ENCODE measurements around the gene IRS1.
A peak's percentile ranks its signal among the peaks of the same experiment; 100 is the strongest.
"Not testable (repeated sequence)": the region's sequence is repeated elsewhere in the genome, so short reads cannot be mapped to it uniquely, and the experiment has no call there.

The IRS1 gene

DNA sequence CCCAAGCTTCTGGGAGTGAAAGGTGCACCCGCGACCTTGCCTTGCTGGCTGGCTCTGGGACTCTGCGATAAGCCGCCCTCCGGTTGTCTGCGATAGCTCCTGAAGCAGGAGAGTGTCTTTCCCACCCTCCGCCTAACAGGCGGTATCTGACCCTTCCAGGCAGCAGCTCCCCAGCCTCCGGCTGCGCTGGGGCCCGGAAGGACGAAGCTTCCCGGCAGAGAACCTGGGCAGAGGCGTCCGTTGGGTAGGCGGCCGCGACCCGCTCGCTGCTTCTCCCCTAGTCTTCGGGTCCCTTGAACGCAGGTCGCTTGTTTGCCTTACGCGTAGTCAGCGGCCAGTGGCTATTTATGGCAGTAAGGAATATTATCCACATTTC is 35.8 kb upstream of the IRS1 start:
- no peak for DNase-seq (ENCODE audit: low read depth)
- H3K4me3 ChIP-seq (ENCODE audit: low read length): peak overlapping the region; percentile 78
- TF ChIP-seq, protein P1, sequence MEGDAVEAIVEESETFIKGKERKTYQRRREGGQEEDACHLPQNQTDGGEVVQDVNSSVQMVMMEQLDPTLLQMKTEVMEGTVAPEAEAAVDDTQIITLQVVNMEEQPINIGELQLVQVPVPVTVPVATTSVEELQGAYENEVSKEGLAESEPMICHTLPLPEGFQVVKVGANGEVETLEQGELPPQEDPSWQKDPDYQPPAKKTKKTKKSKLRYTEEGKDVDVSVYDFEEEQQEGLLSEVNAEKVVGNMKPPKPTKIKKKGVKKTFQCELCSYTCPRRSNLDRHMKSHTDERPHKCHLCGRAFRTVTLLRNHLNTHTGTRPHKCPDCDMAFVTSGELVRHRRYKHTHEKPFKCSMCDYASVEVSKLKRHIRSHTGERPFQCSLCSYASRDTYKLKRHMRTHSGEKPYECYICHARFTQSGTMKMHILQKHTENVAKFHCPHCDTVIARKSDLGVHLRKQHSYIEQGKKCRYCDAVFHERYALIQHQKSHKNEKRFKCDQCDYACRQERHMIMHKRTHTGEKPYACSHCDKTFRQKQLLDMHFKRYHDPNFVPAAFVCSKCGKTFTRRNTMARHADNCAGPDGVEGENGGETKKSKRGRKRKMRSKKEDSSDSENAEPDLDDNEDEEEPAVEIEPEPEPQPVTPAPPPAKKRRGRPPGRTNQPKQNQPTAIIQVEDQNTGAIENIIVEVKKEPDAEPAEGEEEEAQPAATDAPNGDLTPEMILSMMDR (IDR thresholded peaks at IDR 0.05; ENCODE audit: insufficient read depth, low read depth, low read length, missing control alignments): no peak

DNA sequence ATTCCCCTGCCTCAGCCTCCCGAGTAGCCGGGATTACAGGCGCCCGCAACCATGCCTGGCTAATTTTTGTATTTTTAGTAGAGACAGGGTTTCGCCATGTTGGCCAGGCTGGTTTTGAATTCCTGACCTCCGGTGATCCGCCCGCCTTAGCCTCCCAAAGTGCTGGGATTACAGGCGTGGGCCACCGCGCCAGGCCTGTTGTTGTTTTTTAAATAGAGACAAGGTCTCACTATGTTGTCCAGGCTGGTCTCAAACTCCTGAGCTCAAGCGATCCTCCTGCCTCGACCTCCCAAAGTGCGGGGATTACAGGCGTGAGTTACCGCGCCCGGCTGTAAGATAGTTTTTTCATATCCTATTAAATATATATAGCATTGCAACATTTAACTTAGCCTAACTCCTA is 35.3 kb upstream of the IRS1 start:
- not testable (repeated sequence) for DNase-seq (ENCODE audit: low read depth)
- peak overlapping the region; percentile 78 for H3K4me3 ChIP-seq (ENCODE audit: low read length)

DNA sequence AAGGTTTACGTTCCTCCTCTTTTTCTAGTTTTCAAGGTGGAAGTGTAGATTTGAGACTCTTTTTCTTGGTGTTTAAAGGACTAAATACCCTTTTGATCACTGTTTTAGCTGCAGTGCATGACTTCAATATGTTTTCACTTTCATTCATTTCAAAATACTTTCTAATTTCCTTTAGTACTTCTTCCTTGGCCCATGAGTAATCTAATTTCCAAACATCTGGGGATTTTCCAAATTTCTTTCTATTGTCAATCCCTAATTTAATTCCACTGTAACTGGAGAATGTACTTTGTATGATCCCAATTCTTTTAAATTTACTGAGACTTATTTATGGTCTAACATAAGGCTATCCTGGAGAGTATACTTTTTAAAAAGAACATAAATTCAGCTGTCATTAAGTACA is 32.4 kb upstream of the IRS1 start:
- H3K4me3 ChIP-seq (ENCODE audit: low read length): no peak overlapping the region
- no peak for DNase-seq (ENCODE audit: low read depth)
- TF ChIP-seq, protein P1 (IDR thresholded peaks at IDR 0.05; ENCODE audit: insufficient read depth, low read depth, low read length, missing control alignments): no peak

DNA sequence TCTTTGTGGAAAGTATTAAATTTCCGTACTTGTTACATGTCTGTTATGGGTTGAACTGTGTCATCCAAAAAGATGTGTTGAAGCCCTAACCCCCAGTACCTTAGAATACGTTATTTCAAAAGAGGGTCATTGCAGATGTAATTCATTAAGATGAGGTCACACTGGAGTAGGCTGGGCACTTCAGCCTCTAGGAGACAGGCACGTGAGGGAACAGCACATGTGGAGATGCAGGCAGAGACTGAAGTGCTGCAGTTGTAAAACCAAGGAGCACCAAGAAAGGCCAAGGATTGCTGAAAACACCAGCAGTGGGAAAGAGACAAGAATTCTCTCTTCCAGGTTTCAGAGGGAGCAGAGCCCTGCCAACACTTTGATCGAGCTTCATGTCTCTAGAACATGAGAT is 31.6 kb upstream of the IRS1 start:
- H3K4me3 ChIP-seq (ENCODE audit: low read length): no peak overlapping the region
- TF ChIP-seq, protein P1 (IDR thresholded peaks at IDR 0.05; ENCODE audit: insufficient read depth, low read depth, low read length, missing control alignments): no peak
- no peak for DNase-seq (ENCODE audit: low read depth)

DNA sequence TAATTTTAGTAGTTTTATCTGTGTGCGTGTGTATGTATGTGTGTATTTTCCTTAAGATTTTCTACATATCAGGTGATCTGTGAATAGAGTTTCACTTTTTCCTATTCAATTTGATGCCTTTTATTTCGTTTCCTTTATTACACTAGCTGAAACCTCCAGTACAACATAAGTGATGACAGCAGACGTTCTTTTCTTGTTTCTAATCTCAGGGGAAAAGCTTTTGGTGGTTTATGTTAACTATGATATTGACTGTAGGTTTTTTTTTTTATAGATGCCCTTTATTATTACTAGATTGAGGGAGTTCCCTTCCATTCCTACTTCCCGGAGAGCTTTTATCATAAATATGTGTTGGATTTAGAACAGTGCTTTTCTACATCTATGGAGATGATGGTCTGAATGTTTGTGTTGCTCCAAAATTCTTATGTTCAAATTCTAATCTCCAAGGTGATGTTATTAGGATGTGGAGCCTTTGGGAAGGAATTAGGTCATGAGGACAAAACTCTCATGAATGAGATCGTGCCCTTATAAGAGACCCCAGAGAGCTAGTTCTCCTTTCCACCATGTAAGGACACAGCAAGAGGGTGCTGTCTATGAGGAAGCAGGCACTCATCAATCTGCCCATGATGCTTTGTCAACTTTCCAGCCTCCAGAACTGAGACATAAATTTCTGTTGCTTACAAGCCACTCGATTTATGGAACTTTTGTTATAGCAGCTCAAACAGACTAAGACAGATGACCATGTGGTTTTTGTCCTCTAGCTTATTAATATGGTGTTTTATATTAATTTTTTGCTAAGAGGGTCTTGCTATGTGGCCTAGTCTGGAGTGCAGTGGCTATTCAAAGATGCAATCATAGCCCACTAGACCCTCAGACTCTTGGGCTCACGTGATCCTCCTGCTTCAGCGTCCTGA is 30.4 kb upstream of the IRS1 start:
- no peak overlapping the region for H3K4me3 ChIP-seq (ENCODE audit: low read length)
- no peak for DNase-seq (ENCODE audit: low read depth)
- TF ChIP-seq, protein P1 (IDR thresholded peaks at IDR 0.05; ENCODE audit: insufficient read depth, low read depth, low read length, missing control alignments): no peak

DNA sequence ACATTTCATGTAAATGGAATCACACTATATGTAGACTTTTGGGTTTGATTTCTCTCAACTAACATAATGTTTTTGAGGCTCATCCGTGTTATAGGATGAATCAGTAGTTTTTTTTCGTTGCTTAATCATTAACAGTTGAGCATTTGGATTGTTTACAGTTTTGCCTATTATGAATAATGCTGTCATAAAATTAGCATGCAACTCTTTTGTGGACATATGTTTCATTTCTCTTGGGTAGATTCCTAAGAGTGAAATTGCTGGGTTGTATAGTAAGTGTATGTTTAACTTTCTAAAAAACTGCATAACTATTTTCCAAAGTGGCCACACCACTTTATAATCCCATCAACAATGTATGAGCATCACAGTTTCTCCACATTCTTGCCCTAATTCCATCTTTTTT is 28.6 kb upstream of the IRS1 start:
- TF ChIP-seq, protein P1 (IDR thresholded peaks at IDR 0.05; ENCODE audit: insufficient read depth, low read depth, low read length, missing control alignments): no peak
- DNase-seq (ENCODE audit: low read depth): no peak
- H3K4me3 ChIP-seq (ENCODE audit: low read length): no peak overlapping the region

DNA sequence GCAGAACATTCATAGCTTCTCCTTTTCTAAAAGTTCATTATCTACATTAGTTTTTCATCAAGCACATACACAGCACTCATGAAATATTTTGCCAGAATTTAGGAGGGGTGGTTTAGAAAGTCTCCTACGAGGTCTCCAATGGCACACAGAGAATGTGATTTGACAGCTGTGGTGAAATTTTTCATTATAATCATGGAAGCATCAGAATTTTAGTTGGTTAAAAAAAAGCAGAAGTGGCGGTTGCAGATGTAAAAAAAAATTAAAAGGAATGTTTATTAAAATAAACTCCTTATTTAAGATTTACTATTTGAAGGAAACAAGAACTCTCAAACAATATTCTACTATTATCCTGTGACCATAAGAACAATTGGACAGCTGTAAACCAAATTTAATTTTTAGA is 25.4 kb upstream of the IRS1 start:
- TF ChIP-seq, protein P1 (IDR thresholded peaks at IDR 0.05; ENCODE audit: insufficient read depth, low read depth, low read length, missing control alignments): no peak
- no peak for DNase-seq (ENCODE audit: low read depth)
- H3K4me3 ChIP-seq (ENCODE audit: low read length): no peak overlapping the region
